SK-N-MC (cell line): ENCODE measurements around the gene ANTXR2.

Experiments
- EZH2 ChIP-seq: fragments of 200-600 bp; sonication (generic); IDR thresholded peaks from one replicate; pipeline ENCODE4 v1.6.1; 2017; ENCODE audit warnings: antibody characterized with exemption
- POLR2AphosphoS5 ChIP-seq: IDR thresholded peaks from 2 replicates; pipeline ENCODE4 v1.6.1; 2012; ENCODE audit warnings: mild to moderate bottlenecking, low read depth, low read length, borderline replicate concordance

- no peak for TF ChIP-seq POLR2AphosphoS5
- TF ChIP-seq EZH2, result no peak
Measured at GRCh38 chr4:79948739-79949138, 124.3 kb downstream of the ANTXR2 start.
